Measurements from ENCODE around the gene LILRA1. TPM values are rescaled to one million over a fixed set of nuclear protein-coding genes. Genes with fewer than 3 reads are reported as not detected.
A peak's percentile ranks its signal among the peaks of the same experiment; 100 is the strongest.

The LILRA1 gene
- total RNA-seq, 1 experiment from 2014 or later = not detected

DNA sequence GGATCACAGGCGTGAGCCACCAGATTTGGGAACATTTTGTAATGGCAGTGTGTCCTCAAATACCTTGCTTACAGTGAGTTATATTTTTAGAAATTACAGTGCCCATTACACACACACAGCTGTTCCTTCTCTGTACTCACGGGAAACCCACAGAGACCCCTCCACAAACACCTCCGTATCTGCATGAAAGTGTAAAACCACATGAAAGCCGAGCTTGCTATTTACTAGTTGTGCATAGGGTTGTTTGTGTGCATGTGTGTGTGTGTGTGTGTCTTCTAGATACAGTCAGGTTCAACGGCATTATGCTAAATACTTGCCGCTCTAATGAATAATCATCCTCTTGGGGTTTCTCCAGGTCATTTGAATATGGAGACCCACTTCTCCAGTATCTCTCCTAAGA is 42.1 kb upstream of the LILRA1 start:
- Histone ChIP-seq H3K9me3 (ENCODE audit: control insufficient read depth, insufficient read depth, low read depth, low read length) (no peaks in the 10 kb centered on the region), H3K4me1 (ENCODE audit: control insufficient read depth, insufficient read depth, low read length) (no peaks in the 10 kb centered on the region), H3K36me3 (ENCODE audit: control insufficient read depth, insufficient read depth, low read length) (no peaks in the 10 kb centered on the region), H3K4me3 (ENCODE audit: low read depth in 2 of 2, low read length in 2 of 2) (no peak overlapping the region), H3K27ac (ENCODE audit: low read length) (no peak overlapping the region), H3K27me3 (ENCODE audit: control insufficient read depth, insufficient read depth, low read length) (peaks cover 6% of the 10 kb centered on the region)
- ChIA-PET CTCF (no interaction called here), POLR2A (interaction anchor here (0.6 kb wide), 2 partner anchors 1015 to 1077 kb away, joined by 4 to 6 read pairs; no protein-coding TSS in a partner anchor)
- intact Hi-C loops (cut with micrococcal nuclease; ENCODE audit: unreplicated experiment) (loop anchor here (10.0 kb wide), 1 partner anchor 66 kb away; no protein-coding TSS in a partner anchor), in situ Hi-C loops (cut with HindIII; ENCODE audit: low pct_unique_long_range_greater_than_20kb, low sequenced_read_pairs) (no loop called here)
- BruUV-seq (replicated peaks) = no TSS peak
- ATAC-seq = no peak
- no peak for DNase-seq (ENCODE audit: low read depth, low spot score)
- TF ChIP-seq SIN3A (IDR thresholded peaks at IDR 0.05; ENCODE audit: borderline replicate concordance, insufficient read depth, low read depth, low read length) (no peak), POLR2AphosphoS5 (IDR thresholded peaks at IDR 0.05; ENCODE audit: low read depth, low read length) (no peak), TCF7L2 (IDR thresholded peaks at IDR 0.05; ENCODE audit: low read depth, low read length) (no peak)
- TF ChIP-seq, protein P1, sequence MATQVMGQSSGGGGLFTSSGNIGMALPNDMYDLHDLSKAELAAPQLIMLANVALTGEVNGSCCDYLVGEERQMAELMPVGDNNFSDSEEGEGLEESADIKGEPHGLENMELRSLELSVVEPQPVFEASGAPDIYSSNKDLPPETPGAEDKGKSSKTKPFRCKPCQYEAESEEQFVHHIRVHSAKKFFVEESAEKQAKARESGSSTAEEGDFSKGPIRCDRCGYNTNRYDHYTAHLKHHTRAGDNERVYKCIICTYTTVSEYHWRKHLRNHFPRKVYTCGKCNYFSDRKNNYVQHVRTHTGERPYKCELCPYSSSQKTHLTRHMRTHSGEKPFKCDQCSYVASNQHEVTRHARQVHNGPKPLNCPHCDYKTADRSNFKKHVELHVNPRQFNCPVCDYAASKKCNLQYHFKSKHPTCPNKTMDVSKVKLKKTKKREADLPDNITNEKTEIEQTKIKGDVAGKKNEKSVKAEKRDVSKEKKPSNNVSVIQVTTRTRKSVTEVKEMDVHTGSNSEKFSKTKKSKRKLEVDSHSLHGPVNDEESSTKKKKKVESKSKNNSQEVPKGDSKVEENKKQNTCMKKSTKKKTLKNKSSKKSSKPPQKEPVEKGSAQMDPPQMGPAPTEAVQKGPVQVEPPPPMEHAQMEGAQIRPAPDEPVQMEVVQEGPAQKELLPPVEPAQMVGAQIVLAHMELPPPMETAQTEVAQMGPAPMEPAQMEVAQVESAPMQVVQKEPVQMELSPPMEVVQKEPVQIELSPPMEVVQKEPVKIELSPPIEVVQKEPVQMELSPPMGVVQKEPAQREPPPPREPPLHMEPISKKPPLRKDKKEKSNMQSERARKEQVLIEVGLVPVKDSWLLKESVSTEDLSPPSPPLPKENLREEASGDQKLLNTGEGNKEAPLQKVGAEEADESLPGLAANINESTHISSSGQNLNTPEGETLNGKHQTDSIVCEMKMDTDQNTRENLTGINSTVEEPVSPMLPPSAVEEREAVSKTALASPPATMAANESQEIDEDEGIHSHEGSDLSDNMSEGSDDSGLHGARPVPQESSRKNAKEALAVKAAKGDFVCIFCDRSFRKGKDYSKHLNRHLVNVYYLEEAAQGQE (IDR thresholded peaks at IDR 0.05; ENCODE audit: insufficient read depth in 1 of 2, low read depth in 2 of 2, low read length in 1 of 2) = no peak
- TF ChIP-seq, protein P2, sequence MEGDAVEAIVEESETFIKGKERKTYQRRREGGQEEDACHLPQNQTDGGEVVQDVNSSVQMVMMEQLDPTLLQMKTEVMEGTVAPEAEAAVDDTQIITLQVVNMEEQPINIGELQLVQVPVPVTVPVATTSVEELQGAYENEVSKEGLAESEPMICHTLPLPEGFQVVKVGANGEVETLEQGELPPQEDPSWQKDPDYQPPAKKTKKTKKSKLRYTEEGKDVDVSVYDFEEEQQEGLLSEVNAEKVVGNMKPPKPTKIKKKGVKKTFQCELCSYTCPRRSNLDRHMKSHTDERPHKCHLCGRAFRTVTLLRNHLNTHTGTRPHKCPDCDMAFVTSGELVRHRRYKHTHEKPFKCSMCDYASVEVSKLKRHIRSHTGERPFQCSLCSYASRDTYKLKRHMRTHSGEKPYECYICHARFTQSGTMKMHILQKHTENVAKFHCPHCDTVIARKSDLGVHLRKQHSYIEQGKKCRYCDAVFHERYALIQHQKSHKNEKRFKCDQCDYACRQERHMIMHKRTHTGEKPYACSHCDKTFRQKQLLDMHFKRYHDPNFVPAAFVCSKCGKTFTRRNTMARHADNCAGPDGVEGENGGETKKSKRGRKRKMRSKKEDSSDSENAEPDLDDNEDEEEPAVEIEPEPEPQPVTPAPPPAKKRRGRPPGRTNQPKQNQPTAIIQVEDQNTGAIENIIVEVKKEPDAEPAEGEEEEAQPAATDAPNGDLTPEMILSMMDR (IDR thresholded peaks at IDR 0.05) = no peak

DNA sequence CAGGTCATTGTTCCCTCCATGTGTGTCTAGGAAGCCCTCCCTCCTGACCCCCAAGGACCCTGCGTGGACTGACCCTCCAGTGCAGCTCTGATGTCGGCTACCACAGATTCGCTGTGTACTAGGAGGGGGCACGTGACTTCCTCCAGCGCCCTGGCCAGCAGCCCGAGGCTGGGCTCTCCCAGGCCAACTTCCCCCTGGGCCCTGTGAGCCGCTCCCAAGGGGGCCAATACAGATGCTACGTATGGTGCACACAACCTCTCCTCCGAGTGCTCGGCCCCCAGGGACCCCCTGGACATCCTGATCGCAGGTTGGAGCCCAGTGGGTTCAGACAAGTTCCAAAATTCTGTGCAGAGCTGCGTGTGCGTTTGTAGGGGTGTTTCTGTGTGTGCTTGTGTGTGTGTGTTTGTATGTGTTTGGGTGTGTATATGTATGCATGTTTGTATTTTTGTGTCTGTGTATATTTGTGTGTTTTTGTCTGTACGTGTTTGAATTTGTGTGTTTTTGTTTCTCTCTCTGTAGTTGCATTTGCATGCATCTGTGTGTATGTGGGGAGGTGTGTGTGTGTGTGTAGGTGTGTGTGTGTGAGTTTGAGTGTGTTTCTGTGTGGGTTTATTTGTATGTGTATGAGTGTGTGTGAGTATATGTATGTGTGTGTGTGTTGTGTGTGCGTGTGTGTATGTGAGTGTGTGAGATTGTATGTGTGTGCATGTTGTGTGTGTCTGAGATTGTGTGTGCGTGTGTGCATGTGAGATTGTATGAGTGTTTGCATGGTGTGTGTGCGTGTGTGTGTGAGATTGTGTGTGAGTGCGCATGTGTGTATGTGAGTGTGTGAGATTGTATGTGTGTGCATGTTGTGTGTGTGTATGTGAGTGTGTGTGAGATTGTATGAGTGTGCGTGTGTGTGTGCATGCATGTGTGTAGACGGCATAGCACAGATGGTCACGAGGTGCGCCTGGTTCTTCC is 41.2 kb upstream of the LILRA1 start:
- intact Hi-C loops (cut with micrococcal nuclease; ENCODE audit: unreplicated experiment) (loop anchor here (10.0 kb wide), 1 partner anchor 67 kb away; no protein-coding TSS in a partner anchor), in situ Hi-C loops (cut with HindIII; ENCODE audit: low pct_unique_long_range_greater_than_20kb, low sequenced_read_pairs) (no loop called here)
- TF ChIP-seq, protein P1 (IDR thresholded peaks at IDR 0.05; ENCODE audit: insufficient read depth in 1 of 2, low read depth in 2 of 2, low read length in 1 of 2) = no peak
- no peak for TF ChIP-seq POLR2AphosphoS5 (IDR thresholded peaks at IDR 0.05; ENCODE audit: low read depth, low read length)
- TF ChIP-seq, protein P2 (IDR thresholded peaks at IDR 0.05) = no peak
- no peak for TF ChIP-seq TCF7L2 (IDR thresholded peaks at IDR 0.05; ENCODE audit: low read depth, low read length)
- no peak for TF ChIP-seq SIN3A (IDR thresholded peaks at IDR 0.05; ENCODE audit: borderline replicate concordance, insufficient read depth, low read depth, low read length)
- 0 out of 2 replicates have a peak, but pooled peaks have one; percentile 17 for ATAC-seq
- Histone ChIP-seq H3K9me3 (ENCODE audit: control insufficient read depth, insufficient read depth, low read depth, low read length) (no peaks in the 10 kb centered on the region), H3K27me3 (ENCODE audit: control insufficient read depth, insufficient read depth, low read length) (peaks cover 13% of the 10 kb centered on the region), H3K4me1 (ENCODE audit: control insufficient read depth, insufficient read depth, low read length) (no peaks in the 10 kb centered on the region), H3K27ac (ENCODE audit: low read length) (no peak overlapping the region), H3K36me3 (ENCODE audit: control insufficient read depth, insufficient read depth, low read length) (no peaks in the 10 kb centered on the region), H3K4me3 (ENCODE audit: low read depth in 2 of 2, low read length in 2 of 2) (no peak overlapping the region)
- POLR2A ChIA-PET = no interaction called here
- CTCF ChIA-PET = no interaction called here
- no peak for DNase-seq (ENCODE audit: low read depth, low spot score)
- BruUV-seq (replicated peaks) = no TSS peak
